Measurements from ENCODE around the gene MAGT1.
"Not testable (repeated sequence)": the region's sequence is repeated elsewhere in the genome, so short reads cannot be mapped to it uniquely, and the experiment has no call there.

Gene MAGT1

DNA sequence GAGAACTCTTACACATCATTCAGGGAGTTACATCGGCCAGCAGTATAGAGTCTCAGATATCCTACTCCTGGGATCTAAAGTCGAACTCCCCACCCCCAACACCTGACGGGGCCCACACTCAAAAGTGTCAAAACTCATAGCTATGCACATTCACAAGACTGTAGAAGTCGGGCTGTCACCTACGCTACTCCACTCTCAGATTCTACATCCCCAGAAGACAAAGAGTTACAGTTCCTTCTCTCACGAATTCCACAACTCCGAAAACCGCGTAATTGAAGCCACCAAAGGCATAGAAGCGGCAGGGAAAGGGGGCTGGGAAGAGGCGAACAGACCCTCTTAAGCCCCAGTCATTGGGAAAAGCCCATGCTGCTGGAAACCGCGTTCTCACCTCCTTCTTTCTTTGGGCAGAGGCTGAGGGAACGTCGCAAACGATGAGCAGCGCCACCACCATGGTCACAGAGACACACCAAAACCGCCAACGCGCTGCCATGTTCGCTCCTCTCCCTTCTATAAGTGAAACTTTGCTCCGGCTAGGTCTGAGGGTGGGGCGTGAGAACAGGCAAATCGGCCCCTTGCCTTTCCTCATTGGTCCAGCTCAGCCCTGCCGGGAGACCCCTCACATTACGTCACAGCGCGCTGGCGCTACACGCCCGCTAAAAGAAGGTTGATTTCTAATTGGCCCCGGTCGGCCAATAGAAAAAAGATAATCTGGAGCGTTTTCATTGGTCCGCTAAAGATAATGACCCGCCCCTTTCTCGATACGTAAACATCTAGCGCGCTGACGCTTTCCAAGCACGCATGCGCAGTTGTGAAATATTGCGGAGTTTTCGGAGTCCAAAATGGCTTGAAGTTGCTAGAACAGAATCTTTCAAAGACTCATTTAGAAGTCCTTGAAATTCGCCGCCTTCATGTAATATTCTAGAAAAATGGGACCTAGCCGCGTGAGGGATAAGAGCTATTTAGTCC lies at the start of gene MAGT1:
Gene MAGT1, minus strand, starts transcription at position 515 of the 966 bp plus-strand sequence. Its CDS starts 25 bp downstream, at position 490.
- DNase-seq (ENCODE audit: low read depth): peak; percentile 82

DNA sequence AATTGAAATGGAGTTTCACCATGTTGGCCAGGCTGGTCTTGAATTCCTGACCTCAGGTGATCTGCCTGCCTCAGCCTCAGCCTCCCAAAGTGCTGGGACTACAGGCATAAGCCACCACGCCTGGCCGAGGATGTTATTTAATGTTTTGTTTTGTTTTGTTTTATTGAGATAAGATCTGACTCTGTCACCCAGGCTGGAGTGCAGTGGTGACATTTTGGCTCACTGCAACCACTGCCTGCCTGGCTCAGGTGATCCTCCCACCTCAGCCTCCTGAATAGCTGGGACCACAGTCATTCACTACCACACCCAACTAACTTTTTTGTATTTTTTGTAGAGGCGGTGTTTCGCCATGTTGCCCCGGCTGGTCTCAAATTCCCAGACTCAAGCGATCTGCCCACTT lies 49.8 kb upstream of the MAGT1 start:
- not testable (repeated sequence) for DNase-seq (ENCODE audit: low read depth)

- no peak for DNase-seq (ENCODE audit: low read depth)
Measured at GRCh38 chrX:77938083-77938680, 42.9 kb upstream of the MAGT1 start.

DNA sequence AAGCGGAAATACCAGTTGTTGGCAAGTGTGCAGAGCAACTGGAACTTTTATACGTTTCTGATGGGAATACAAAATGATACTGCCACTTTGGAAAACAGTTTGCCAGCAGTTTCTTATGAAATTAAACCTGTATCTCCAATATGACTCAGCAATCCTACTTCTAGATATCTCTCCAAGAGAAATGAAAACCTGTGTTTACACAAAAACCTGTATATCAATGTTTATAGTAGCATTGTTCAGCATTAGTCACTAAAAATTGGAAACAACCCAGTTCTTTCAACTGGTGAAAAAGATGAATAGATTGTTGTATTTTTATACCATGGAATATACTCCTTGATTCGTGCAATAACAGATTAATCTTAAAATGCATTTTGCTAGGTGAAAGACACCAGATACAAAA lies 42.1 kb upstream of the MAGT1 start:
- no peak for DNase-seq (ENCODE audit: low read depth)

DNA sequence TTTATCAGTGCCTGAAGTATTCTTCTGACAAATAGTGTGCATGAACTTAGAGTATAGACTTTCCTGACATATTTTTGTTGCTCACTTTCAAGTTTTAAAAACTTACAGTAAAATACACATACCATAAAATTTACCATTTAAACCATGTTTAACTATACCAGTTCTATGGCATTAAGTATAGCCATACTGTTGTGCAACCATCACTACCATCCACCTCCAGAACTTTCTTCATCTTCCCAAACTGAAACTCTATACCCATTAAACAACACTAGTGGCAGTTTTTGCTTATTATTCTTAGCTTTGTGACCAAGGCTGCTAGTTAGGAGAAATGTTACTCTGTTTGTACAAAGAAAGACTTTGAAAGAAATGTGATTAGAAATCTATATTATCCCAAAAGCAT lies 41.1 kb upstream of the MAGT1 start:
- DNase-seq (ENCODE audit: low read depth): no peak

DNA sequence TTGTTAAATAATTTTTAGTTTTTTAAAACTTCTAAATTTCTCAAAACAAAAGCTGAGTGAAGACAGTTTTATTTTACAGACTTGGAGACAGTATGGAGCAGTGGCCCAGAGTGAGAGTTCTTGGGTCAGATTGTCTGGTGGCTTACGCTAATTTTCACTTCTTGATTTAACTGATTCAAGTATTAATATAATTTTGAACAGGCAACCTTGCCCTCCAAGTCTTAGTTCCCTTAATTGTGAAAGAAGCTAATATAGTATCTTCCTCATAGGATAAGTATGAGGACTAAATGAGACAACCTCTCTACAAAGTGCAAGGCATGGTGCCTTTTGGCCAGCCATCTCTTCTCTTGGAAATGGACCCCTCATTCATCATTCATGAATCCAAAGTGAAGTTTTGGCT lies 40.7 kb upstream of the MAGT1 start:
- DNase-seq (ENCODE audit: low read depth): no peak

DNA sequence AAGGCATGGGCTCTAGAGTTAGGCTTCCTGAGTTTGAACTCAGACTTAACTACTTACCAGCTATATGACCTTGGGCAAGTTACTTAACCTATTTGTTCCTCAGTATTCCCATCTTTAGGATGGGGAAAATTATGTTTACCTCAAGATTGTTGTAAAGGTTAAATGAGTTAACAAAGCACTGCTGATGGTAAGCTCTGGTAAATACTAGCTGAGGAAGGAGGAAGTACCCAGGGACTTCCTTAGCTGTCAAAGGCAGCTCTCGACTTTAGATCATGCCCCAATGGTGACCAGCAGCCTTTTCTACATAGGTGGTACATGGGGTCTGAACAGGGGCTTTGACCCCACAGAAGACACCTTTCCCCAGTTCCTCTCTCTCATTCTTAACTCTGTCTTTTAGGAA lies 35.3 kb upstream of the MAGT1 start:
- no peak for DNase-seq (ENCODE audit: low read depth)

DNA sequence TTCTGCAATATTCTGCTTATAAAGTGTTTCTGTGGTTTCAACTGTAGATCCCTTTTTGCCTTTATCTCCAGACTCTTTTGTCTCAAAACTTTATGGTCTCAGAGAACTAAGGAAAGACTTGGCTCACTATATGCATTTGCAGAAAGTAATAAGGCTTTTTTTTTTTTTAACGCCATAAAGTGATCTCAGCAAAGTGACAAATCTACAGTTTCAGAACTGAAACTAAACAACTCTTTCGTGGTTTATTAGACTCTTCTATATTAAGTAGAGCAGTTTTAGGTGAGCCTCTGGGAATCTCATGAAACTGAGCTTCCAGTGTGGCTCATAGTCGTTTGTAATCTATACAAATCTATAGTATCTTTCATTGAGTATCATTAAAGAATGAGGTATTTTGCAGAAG lies 30.5 kb upstream of the MAGT1 start:
- DNase-seq (ENCODE audit: low read depth): no peak

- no peak for DNase-seq (ENCODE audit: low read depth)
Measured at GRCh38 chrX:77924320-77924859, 29.2 kb upstream of the MAGT1 start.

- no peak for DNase-seq (ENCODE audit: low read depth)
Measured at GRCh38 chrX:77922787-77923186, 27.6 kb upstream of the MAGT1 start.

- not testable (repeated sequence) for DNase-seq (ENCODE audit: low read depth)
Measured at GRCh38 chrX:77919370-77919769, 24.1 kb upstream of the MAGT1 start.

DNA sequence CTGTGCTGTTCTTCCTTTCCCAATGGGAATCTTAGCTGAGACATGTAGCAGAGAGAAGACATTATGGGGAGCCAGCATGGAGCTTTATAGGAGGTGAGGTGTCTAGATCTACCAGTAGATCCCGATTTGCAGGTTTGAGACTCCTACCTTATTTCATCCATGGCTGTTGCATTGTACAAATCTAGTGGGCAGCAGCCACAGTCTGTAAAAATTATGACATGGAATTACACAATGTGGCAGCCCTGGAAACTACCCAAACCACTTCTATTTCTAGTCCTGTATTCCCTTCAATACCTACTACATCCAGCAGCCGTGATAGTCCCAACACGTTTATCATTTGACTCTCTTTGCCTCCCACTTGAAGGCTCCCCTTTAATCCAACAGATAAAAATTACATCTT lies 23.3 kb upstream of the MAGT1 start:
- DNase-seq (ENCODE audit: low read depth): no peak

DNA sequence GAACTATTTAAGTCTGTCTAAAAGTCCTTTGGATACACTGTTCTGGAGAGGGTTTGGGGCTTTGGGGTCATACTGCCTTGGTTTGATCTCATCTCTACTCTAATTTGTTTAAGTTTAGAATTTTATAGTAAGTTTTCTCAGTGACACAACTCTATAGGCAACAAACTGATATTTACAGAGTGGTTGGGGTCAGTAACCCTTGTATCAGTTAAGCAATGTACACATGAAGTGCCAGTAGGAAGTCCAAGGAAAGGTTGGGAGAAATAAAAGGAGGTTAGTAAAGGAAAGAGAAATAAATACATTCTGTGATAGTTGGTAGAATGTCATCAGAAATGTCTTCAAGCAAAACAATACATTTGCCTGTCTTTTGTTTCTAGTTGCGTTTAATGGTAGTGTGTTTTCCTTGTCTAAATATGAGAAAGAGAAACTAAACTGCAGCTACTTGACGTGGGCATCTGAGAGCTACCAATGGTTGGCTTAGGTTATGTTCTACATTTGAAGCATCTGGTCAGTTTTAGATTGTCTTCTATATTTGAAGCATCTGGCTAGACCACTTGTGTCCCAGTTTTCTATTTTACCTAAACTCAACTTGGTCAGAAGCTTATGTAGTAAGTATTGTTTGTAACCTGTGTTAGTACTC lies 22.2 kb upstream of the MAGT1 start:
- DNase-seq (ENCODE audit: low read depth): no peak

GRCh38 chrX:77910108-77910840 lies 15.0 kb upstream of the MAGT1 start, which contains the start of gene ATP7A:
ATP7A (plus strand) TSS chrX:77910693; CDS start chrX:77971642, 60,949 bp downstream.
- peak; percentile 86 for DNase-seq (ENCODE audit: low read depth)

DNA sequence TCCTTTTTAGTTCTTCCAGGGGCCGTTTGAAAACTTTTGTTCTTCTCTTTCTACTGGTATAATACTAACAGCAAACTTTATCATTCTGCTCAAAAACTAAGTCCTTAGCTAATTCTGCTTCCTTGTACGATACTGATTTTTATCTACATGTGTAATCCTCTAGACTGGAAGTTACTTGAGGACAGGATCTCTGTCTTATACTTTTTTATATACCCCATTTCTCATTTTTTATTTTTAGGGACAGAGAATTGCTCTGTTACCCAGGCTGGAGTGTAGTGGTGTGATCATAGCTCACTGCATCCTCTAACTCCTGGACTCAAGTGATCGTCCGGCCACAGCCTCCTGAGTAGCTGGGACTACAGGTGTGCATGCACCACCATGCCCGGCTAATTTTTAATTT lies 6.3 kb upstream of the MAGT1 start:
- no peak for DNase-seq (ENCODE audit: low read depth)

DNA sequence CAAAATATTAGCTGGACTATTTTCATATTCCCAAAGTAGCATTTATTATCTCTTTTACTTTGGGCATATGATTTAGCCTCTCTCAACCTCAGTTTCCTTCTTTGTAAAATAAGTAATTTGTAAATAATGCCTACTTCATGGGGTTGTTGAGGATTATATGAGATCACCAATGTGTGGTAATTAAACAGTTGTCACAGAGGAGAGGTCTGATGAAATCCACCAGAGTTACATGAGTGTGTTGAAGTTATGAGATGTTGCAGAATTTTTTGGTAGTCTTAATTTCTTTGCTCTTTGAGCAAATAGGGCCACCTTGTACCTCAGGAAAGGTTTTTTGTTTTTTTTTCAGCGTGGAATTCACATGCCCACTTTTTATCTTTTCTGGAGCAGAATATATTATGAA lies 5.5 kb upstream of the MAGT1 start:
- DNase-seq (ENCODE audit: low read depth): no peak

DNA sequence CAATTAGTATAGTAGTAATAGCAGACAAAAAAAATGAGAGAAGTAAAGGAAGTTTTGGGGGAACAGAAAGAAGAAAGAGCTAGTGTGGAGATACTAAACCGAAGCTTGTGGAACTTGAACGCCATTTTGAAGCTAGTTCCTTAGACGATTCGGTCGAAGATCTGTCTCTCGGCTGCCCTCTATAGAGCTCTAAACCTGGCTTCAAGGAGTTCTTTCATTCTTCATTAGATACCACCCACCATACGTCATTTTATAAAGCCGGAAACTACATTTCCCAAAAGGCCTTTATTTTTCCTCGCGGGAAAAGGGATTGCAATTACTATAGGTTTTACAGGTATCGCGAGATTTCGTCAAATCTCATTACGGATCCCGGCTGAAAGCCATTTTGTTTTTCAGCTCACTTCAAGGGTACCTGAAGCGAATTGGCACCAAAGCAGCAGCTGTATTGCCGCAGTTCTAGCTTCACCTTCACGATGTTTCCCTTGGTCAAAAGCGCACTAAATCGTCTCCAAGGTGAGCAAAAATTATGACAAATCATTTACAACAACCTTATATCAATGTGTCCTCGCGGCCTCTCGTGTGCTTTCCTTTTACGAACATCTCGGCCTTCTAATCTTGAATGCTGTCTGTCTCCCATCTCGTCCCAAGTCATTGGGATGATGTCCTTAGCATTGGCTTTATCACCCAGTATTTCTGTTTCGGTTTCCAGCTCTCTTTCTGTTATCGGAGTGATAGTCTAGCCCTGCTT lies 4.0 kb upstream of the MAGT1 start, which contains the start of gene COX7B:
Gene COX7B, plus strand, starts transcription at position 388 of the 748 bp plus-strand sequence. Its CDS starts 86 bp downstream, at position 474.
- peak; percentile 45 for DNase-seq (ENCODE audit: low read depth)

- DNase-seq (ENCODE audit: low read depth): no peak
Measured at GRCh38 chrX:77893713-77894112, 1.5 kb downstream of the MAGT1 start.

- no peak for DNase-seq (ENCODE audit: low read depth)
Measured at GRCh38 chrX:77892887-77893286, 2.3 kb downstream of the MAGT1 start.

GRCh38 chrX:77881418-77881817 lies 13.8 kb downstream of the MAGT1 start:
- not testable (repeated sequence) for DNase-seq (ENCODE audit: low read depth)

DNA sequence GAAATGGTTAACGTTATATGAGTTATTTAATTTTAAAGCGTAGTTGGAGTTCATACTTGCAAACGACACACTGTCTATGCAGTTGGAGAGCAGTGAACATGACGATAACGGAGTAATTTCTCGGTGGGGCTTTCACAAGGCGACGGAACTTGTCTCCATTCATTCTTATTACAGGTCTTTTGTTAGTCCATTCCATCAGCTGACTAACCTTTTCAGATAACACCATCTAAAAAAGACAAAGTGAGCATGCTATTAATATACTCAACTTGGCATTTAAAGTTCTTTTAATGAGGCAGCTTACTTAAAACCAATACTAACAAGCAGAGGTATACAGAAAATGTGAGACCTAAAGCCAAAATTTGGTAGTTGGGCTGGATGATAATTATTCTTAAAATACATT lies 19.9 kb downstream of the MAGT1 start:
- DNase-seq (ENCODE audit: low read depth): no peak
